HFFc6 (cell line): Measurements from ENCODE around the gene EN2. TPM values are rescaled to one million over a fixed set of nuclear protein-coding genes. Genes with fewer than 3 reads are reported as not detected.
A peak's percentile ranks its signal among the peaks of the same experiment; 100 is the strongest.

Experiments used
- DNase-seq: peaks from one replicate; pipeline ENCODE4 v3.0.0-alpha.2; 2018
- H3K27ac Mint-ChIP-seq: 2 replicates; pipeline ENCODE4 v1.8.0; 2020; ENCODE audit warnings: mild to moderate bottlenecking, mixed read lengths
- H3K27me3 Mint-ChIP-seq: 2 replicates; pipeline ENCODE4 v1.8.0; 2021; ENCODE audit warnings: mild to moderate bottlenecking, moderate library complexity, mixed read lengths; ENCODE audit not compliant: insufficient read depth
- H3K36me3 Mint-ChIP-seq: 2 replicates; pipeline ENCODE4 v1.8.0; 2021; ENCODE audit warnings: low read depth, mixed read lengths
- H3K4me1 Mint-ChIP-seq: 2 replicates; pipeline ENCODE4 v1.8.0; 2020; ENCODE audit warnings: low read depth, mixed read lengths
- H3K4me3 Mint-ChIP-seq: 2 replicates; pipeline ENCODE4 v1.8.0; 2020; ENCODE audit warnings: mild to moderate bottlenecking, moderate library complexity, mixed read lengths
- H3K9me3 Mint-ChIP-seq: 2 replicates; pipeline ENCODE4 v1.8.0; 2020; ENCODE audit warnings: mild to moderate bottlenecking, mixed read lengths
- CTCF ChIP-seq: fragments of 200-600 bp; sonication (generic); IDR thresholded peaks from 2 replicates; pipeline ENCODE4 v1.5.0; 2021; ENCODE audit warnings: antibody characterized with exemption, mild to moderate bottlenecking
- total RNA-seq, 6 experiments: library from RNA; stranded (reverse); fragmentation: NEBNext Ultra II Directional; extraction: Animal tissue kit (Norgen Biotek cat#: 25700); gene quantifications; 2 replicates in 1 of 6; 3 replicates in 5 of 6; pipeline ENCODE4 v1.2.3, GENCODE V29; 2021

The EN2 gene
- total RNA-seq, 6 experiments from 2014 or later = not detected

DNA sequence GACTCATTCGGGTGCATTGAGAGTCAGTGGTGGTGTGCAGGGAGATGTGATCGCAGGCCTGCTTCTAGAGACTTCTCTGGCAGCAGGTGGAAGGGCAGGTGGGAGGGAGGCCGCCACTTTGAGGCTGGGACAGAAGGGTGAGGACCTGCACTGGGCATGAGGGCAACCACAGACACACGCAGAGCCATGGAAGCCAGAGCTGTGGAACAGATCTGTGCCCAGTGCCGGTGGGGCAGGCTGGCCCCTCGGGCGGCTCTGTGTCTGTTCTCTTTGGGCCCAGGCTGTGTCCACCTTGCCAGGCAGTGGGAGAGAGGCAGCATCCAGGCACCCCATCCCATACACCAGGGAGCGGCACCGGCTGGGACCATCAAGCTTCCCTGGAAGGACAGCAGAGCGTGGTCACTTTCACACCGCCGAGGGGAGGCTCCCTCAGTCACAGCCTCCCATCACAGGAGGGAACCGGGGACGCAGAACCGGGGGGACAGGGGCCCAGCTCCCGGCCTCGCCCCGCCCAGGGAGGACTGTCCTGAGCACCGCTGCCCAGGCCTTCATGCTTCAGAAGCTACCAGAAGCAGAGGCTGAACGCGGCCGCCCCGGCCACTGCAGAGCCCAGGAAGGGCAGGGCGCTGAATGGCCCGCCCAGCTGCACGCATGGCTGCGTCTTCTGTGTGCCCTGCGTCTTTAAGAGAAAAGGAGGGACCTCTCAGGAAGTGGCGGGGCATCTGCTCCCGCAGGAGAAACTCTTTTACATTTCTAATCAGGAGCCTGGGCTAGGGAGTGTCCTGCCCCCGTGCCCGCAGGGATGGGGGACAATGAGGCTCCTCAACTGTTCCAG lies 32.1 kb downstream of the EN2 start:
- no peak for TF ChIP-seq CTCF
- no peak overlapping the region for H3K27ac Mint-ChIP-seq
- H3K27me3 Mint-ChIP-seq = peaks cover 17% of the 10 kb centered on the region
- no peaks in the 10 kb centered on the region for H3K9me3 Mint-ChIP-seq
- H3K4me3 Mint-ChIP-seq = peak overlapping the region; percentile 81
- DNase-seq = no peak
- H3K4me1 Mint-ChIP-seq = peaks cover 11% of the 10 kb centered on the region; the same call in 1 of the 2 replicates
- H3K36me3 Mint-ChIP-seq = no peaks in the 10 kb centered on the region

DNA sequence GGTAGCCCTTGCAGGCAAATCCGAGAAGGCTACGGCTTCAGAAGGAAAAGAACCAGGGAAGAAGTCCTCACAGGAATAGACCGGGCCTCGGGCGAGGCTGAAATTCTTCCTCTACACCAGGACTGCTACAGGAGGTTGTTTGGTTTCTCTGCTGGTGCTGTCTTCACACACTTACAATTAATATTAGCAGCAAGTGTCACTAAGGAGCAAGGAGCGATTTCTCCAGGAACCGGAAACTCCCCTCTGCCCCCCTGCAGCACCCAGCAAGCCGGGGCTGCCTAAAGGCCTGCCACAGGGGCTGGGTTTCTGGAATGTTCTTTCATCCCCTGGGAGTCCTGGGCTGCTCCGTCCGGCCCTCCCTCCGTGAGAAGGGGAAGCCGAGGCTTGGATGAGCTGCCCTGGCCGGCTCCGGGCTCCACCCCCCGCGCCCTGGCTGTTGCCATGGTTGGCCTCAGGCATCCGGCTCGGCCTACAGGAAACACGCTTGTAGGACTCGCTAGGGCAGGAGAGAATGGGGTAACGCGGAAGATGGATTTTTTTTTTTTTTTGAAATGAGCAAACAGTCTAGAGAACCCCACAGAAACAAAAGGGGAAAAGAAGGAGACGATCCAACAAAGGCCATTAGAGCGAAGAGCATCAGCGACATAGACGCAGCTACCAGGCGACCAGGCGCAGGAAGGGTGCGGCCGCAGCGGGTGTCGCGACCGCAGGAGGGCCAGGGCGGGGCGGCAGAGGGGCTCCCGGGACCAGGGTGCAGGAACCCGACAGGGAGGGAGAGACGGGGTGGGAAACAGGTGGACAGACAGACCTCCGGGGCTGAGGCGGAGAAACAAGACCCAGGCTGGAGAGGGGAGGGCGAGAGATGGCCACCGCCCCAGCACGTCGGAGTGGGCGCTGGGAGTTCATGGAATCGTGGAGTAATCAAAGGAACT lies 33.0 kb downstream of the EN2 start:
- no peak overlapping the region for H3K27ac Mint-ChIP-seq
- H3K27me3 Mint-ChIP-seq = peaks cover 22% of the 10 kb centered on the region
- peak overlapping the region; percentile 81 for H3K4me3 Mint-ChIP-seq
- no peak for DNase-seq
- no peaks in the 10 kb centered on the region for H3K36me3 Mint-ChIP-seq
- H3K4me1 Mint-ChIP-seq = peaks cover 11% of the 10 kb centered on the region; the same call in 1 of the 2 replicates
- no peak for TF ChIP-seq CTCF
- H3K9me3 Mint-ChIP-seq = no peaks in the 10 kb centered on the region

DNA sequence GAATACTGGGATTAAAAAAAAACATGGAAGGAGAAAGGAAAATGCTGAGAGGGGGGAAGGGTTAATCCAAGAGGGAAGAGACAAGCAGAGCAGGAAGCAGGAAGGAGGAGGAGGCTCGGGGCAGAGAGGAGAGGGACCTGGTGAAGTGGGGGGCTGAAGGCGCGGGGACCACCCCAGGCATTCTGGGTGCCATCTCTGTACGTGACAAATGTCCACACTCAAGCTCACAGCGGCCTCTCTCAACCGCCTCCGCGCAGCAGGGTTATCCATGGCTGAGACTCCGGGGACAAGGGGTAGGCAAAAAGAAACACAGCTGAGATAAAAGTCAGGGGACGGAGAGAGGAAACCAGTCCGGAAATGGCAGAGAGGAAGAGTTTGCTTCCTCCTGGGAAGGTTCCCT lies 33.9 kb downstream of the EN2 start:
- Mint-ChIP-seq H3K27ac (no peak overlapping the region), H3K4me1 (peaks cover 11% of the 10 kb centered on the region; the same call in 1 of the 2 replicates), H3K4me3 (no peak overlapping the region), H3K36me3 (no peaks in the 10 kb centered on the region), H3K9me3 (no peaks in the 10 kb centered on the region), H3K27me3 (peaks cover 29% of the 10 kb centered on the region)
- DNase-seq = no peak
- no peak for TF ChIP-seq CTCF

DNA sequence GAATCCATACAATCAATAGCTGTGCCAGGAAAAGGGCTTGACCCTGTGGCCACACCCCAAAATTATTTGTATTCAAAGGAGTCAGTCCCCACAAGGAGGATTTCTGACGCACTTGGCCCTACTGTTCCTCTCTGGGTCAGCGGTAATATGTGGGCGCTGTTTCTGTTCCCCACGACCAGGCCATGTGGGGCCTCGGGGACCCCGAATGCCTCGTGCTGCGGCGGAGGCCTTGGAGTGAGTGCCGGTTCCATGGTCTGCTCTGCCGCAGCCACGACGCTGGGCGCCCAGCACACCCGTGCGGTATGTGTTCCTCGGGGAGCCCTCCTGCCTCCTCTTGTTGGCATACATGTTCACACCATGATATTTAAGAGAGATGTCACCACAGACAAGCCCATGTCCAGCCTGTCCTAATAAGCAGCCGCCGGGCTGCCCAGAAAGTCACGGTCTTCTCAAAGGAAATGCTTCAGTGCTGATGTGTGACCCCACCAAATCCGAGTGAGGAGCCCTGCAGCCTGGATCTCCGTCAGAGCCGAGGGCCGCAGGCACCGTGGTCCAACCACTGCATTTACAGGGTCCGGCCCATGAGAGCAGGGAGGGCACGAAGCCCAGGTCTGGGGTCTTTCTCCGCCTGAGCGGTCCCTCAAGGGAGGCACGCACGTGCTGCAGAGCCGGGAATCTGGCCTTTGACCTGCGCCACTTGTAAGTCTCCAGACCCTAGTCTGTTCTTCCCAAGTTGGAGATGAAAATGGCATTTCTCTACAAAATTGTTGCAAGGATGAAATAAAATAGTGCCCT lies 36.0 kb downstream of the EN2 start:
- H3K4me3 Mint-ChIP-seq = no peak overlapping the region
- no peak overlapping the region for H3K27ac Mint-ChIP-seq
- peaks cover 11% of the 10 kb centered on the region; the same call in 1 of the 2 replicates for H3K4me1 Mint-ChIP-seq
- DNase-seq = no peak
- no peak for TF ChIP-seq CTCF
- no peaks in the 10 kb centered on the region for H3K9me3 Mint-ChIP-seq
- peaks cover 29% of the 10 kb centered on the region for H3K27me3 Mint-ChIP-seq
- no peaks in the 10 kb centered on the region for H3K36me3 Mint-ChIP-seq

DNA sequence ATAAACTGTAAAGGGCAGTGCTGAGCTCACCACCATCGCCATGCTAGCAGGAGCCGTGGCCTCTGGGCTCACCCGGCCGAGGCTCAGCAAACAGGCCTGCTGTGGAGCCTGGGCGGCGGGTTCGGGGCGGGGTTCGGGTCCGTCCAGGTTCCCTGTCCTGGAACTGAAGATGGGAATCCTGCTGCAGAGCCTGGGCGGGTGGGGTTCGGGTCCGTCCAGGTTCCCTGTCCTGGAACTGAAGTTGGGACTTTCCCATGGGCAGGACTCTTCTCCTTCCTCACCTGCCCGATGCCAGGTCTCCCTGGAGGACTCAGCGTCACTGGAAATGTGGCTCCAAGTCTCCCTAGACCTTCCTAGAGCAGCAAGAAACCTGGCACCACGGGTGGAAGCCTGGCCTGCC lies 36.6 kb downstream of the EN2 start:
- Mint-ChIP-seq H3K27me3 (peaks cover 28% of the 10 kb centered on the region), H3K27ac (no peak overlapping the region), H3K4me3 (no peak overlapping the region), H3K9me3 (no peaks in the 10 kb centered on the region), H3K36me3 (no peaks in the 10 kb centered on the region), H3K4me1 (peaks cover 11% of the 10 kb centered on the region; the same call in 1 of the 2 replicates)
- TF ChIP-seq CTCF = no peak
- DNase-seq = no peak
